Measurements from ENCODE around the gene MCAT.

Gene MCAT

GRCh38 chr22:43126501-43127165 is 16.6 kb downstream of the MCAT start:
- no peak overlapping the region for H3K4me3 ChIP-seq (ENCODE audit: low read depth, low read length)
- no peak for TF ChIP-seq CTCF (conservative IDR thresholded peaks at IDR 0.05; ENCODE audit: low read depth, low read length)
- peak; percentile 83 for DNase-seq (ENCODE audit: low read depth)

GRCh38 chr22:43118953-43119458 is 24.2 kb downstream of the MCAT start:
- H3K4me3 ChIP-seq (ENCODE audit: low read depth, low read length): no peak overlapping the region
- DNase-seq (ENCODE audit: low read depth): no peak
- no peak for TF ChIP-seq CTCF (conservative IDR thresholded peaks at IDR 0.05; ENCODE audit: low read depth, low read length)

GRCh38 chr22:43118024-43118849 is 25.0 kb downstream of the MCAT start:
- no peak for TF ChIP-seq CTCF (conservative IDR thresholded peaks at IDR 0.05; ENCODE audit: low read depth, low read length)
- no peak overlapping the region for H3K4me3 ChIP-seq (ENCODE audit: low read depth, low read length)
- peak; percentile 50 for DNase-seq (ENCODE audit: low read depth)

DNA sequence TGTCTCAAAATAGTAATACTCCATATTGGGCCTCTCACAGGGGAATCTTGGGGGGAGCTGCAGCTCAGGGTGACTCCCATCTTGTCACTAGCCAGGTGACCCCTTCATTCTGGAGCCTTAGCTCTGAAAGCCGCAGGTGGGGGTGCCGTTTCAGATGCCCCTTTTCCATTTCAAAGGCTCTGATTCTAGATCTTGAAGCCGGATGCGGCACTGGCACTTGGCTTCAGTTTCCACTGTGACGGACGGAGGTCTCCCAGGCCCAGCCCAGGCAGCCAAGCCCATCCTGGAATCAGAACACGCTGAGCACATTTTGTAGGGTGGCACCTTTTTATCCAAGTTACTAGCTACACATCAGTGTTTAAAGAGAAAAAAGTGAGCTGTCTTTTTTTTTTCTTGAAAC is 26.3 kb downstream of the MCAT start:
- H3K4me3 ChIP-seq (ENCODE audit: low read depth, low read length): no peak overlapping the region
- DNase-seq (ENCODE audit: low read depth): no peak
- no peak for TF ChIP-seq CTCF (conservative IDR thresholded peaks at IDR 0.05; ENCODE audit: low read depth, low read length)

DNA sequence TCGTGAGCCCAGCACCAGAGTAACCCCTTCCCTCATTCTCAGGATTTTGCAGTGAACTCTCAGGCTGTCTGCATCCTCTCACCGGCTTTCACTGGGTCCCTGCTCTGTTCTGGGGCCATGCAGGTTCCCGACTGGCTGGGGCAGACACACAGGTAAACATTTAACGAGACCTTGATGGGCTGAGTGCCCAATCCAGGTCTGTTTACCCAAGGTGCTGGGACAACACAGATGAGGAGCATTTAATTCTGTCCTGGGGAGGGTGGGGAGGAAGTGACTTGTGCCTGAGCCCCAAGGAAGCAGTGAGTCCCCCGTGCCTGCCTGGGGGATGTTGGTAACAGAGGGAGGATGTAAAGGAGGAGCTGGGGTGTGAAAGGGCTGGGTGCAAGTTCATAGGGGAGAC is 28.2 kb downstream of the MCAT start:
- no peak for DNase-seq (ENCODE audit: low read depth)
- TF ChIP-seq CTCF (conservative IDR thresholded peaks at IDR 0.05; ENCODE audit: low read depth, low read length): no peak
- H3K4me3 ChIP-seq (ENCODE audit: low read depth, low read length): no peak overlapping the region

- no peak for TF ChIP-seq CTCF (conservative IDR thresholded peaks at IDR 0.05; ENCODE audit: low read depth, low read length)
Measured at GRCh38 chr22:43113526-43114251, 29.5 kb downstream of the MCAT start.

More at GRCh38 chr22:43113526-43114251, 29.5 kb downstream of the MCAT start:
- DNase-seq (ENCODE audit: low read depth): no peak
- no peak overlapping the region for H3K4me3 ChIP-seq (ENCODE audit: low read depth, low read length)
